NCI-H524 treated with DMSO at 0.1 percent for 48 hours (cell line): Measurements from ENCODE around the gene PPFIA2.

Experiments
- DNase-seq: peaks from one replicate; lab custom pipeline; 2025; lab: John Stamatoyannopoulos, UW

Gene PPFIA2

GRCh38 chr12:81546811-81547210, 212.3 kb downstream of the PPFIA2 start:
- DNase-seq, result no peak

- no peak for DNase-seq
These were observed 215.5 kb downstream of the PPFIA2 start for GRCh38 chr12:81543621-81544139.

- DNase-seq, result no peak
These were observed 216.8 kb downstream of the PPFIA2 start for GRCh38 chr12:81542065-81543010.

- no peak for DNase-seq
These were observed 218.0 kb downstream of the PPFIA2 start for GRCh38 chr12:81541121-81541520.

GRCh38 chr12:81539279-81539678, 219.9 kb downstream of the PPFIA2 start:
- no peak for DNase-seq

- DNase-seq, result no peak
These were observed 226.1 kb downstream of the PPFIA2 start for GRCh38 chr12:81533054-81533453.

GRCh38 chr12:81530352-81530751, 228.8 kb downstream of the PPFIA2 start:
- DNase-seq, result no peak

GRCh38 chr12:81520064-81520945, 238.8 kb downstream of the PPFIA2 start:
- DNase-seq, result no peak

- no peak for DNase-seq
These were observed 240.5 kb downstream of the PPFIA2 start for GRCh38 chr12:81518638-81519037.

GRCh38 chr12:81517296-81517695, 241.9 kb downstream of the PPFIA2 start:
- no peak for DNase-seq

- DNase-seq, result no peak
These were observed 256.0 kb downstream of the PPFIA2 start for GRCh38 chr12:81502912-81503695.

- DNase-seq, result no peak
These were observed 258.4 kb downstream of the PPFIA2 start for GRCh38 chr12:81500788-81501187.

- DNase-seq, result no peak
These were observed 259.3 kb downstream of the PPFIA2 start for GRCh38 chr12:81499809-81500208.

- DNase-seq, result peak; percentile 14
These were observed 266.9 kb downstream of the PPFIA2 start for GRCh38 chr12:81492131-81492720.

- no peak for DNase-seq
These were observed 286.2 kb downstream of the PPFIA2 start for GRCh38 chr12:81472934-81473333.

GRCh38 chr12:81470923-81471322, 288.2 kb downstream of the PPFIA2 start:
- DNase-seq, result no peak

GRCh38 chr12:81468206-81468605, 290.9 kb downstream of the PPFIA2 start:
- DNase-seq, result no peak

- no peak for DNase-seq
These were observed 293.3 kb downstream of the PPFIA2 start for GRCh38 chr12:81465876-81466275.

GRCh38 chr12:81465191-81465590, 294.0 kb downstream of the PPFIA2 start:
- DNase-seq, result no peak

GRCh38 chr12:81461163-81461562, 298.0 kb downstream of the PPFIA2 start:
- DNase-seq, result no peak
